Esophagus muscularis mucosa (tissue), 3 donors: ENCODE measurements around the gene SLC29A2.

Experiments used
- POLR2A ChIP-seq: fragments of 450-650 bp; IDR thresholded peaks from one replicate; pipeline ENCODE4 v1.6.1; 2017; ENCODE audit warnings: antibody characterized with exemption, moderate library complexity, mild to moderate bottlenecking, low read depth
- POLR2AphosphoS5 ChIP-seq, 2 donors: sonication (generic); formaldehyde crosslinking; IDR thresholded peaks; one replicate each; pipeline ENCODE4 v1.6.1; 2017; ENCODE audit warnings: antibody characterized with exemption in 2 of 2
- TF ChIP-seq, protein P1 (sequence below), 3 experiments: fragments of 200-600 bp in 2 of 3; fragments of 450-650 bp in 1 of 3; sonication (generic) in 2 of 3; IDR thresholded peaks; one replicate each; pipeline ENCODE4 v1.5.1; 2017 to 2019; ENCODE audit warnings: antibody characterized with exemption in 3 of 3, mild to moderate bottlenecking in 2 of 3, moderate library complexity in 1 of 3

DNA sequence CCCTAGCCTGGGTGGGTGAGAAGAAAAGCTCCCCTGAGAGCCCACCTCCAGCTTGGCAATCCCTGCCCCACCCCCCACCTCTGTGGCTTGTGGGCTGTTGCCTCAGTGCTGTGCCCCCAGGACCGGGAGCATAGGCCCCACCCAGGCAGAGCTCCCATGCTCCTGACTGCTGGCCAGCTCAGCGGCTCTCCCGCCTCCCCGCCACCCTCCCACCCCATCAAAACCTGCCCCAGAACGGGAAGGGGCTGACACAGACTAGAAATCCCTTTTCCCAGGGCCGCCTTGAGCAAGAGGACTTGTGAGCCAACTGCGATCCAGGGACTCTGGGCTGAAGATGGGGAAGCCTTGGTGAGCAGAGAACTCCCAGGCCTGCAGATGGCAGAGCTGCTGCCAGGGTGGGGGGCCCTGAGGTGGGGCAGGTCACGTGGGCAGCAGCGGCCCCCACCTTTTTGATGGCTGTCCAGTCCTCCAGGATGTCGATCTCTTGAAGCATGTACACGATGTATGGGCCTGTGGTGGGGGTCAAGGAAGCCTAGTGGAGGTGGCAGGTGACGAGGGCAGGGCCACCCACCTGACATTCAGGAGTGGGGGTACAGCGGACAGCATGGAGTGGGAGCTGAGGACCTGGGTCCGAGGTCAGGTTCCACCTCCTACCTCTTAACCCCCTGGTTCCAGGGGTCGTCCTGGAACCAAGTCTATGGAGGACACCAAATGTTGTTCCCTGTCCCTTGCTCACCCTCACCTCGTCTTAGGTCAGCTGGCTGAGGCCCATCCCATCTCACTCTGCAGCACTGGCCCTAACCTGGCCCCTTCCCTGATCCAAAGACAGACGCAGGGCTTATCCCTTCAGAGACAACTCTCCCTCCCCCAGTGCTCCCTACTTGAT, 33.0 kb downstream of the SLC29A2 start:
- no peak for TF ChIP-seq POLR2A
- TF ChIP-seq, protein P1, sequence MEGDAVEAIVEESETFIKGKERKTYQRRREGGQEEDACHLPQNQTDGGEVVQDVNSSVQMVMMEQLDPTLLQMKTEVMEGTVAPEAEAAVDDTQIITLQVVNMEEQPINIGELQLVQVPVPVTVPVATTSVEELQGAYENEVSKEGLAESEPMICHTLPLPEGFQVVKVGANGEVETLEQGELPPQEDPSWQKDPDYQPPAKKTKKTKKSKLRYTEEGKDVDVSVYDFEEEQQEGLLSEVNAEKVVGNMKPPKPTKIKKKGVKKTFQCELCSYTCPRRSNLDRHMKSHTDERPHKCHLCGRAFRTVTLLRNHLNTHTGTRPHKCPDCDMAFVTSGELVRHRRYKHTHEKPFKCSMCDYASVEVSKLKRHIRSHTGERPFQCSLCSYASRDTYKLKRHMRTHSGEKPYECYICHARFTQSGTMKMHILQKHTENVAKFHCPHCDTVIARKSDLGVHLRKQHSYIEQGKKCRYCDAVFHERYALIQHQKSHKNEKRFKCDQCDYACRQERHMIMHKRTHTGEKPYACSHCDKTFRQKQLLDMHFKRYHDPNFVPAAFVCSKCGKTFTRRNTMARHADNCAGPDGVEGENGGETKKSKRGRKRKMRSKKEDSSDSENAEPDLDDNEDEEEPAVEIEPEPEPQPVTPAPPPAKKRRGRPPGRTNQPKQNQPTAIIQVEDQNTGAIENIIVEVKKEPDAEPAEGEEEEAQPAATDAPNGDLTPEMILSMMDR (IDR thresholded peaks at IDR 0.05), result no peak
- TF ChIP-seq POLR2AphosphoS5 (IDR thresholded peaks at IDR 0.05), result no peak
